PFSK-1 (cell line): ENCODE results near the gene AQP1.

ENCODE experiments used
- FOXP2 ChIP-seq: optimal IDR thresholded peaks from 2 replicates; pipeline ENCODE3; 2011; ENCODE audit warnings: borderline replicate concordance, control low read depth, inconsistent platforms; ENCODE audit not compliant: insufficient read depth; ENCODE audit errors: extremely low read length, extremely low read depth
- POLR2AphosphoS5 ChIP-seq: IDR thresholded peaks from 2 replicates; pipeline ENCODE4 v1.6.1; 2012; ENCODE audit warnings: low read depth, mild to moderate bottlenecking, control low read depth, low read length, moderate library complexity
- SIN3A ChIP-seq: IDR thresholded peaks from 2 replicates; pipeline ENCODE4 v1.6.1; 2012; ENCODE audit warnings: mild to moderate bottlenecking, low read length, moderate library complexity, borderline replicate concordance; ENCODE audit not compliant: insufficient read depth
- TAF1 ChIP-seq: IDR thresholded peaks from 2 replicates; pipeline ENCODE4 v1.6.1; 2012; ENCODE audit warnings: low read length, control low read depth, borderline replicate concordance; ENCODE audit not compliant: insufficient read depth
- TF ChIP-seq, protein P1 (sequence below), 2 experiments: IDR thresholded peaks; 2 replicates each; pipeline versions ENCODE4 v1.6.1 to v1.8.0; 2011 to 2012; ENCODE audit warnings: low read depth in 2 of 2, low read length in 2 of 2, control low read depth in 1 of 2, inconsistent platforms in 1 of 2, mild to moderate bottlenecking in 1 of 2, moderate library complexity in 1 of 2; ENCODE audit not compliant: insufficient read depth in 1 of 2

- no peak for TF ChIP-seq SIN3A
- no peak for TF ChIP-seq POLR2AphosphoS5
- TF ChIP-seq TAF1, result no peak
- no peak for TF ChIP-seq FOXP2
- TF ChIP-seq, protein P1, sequence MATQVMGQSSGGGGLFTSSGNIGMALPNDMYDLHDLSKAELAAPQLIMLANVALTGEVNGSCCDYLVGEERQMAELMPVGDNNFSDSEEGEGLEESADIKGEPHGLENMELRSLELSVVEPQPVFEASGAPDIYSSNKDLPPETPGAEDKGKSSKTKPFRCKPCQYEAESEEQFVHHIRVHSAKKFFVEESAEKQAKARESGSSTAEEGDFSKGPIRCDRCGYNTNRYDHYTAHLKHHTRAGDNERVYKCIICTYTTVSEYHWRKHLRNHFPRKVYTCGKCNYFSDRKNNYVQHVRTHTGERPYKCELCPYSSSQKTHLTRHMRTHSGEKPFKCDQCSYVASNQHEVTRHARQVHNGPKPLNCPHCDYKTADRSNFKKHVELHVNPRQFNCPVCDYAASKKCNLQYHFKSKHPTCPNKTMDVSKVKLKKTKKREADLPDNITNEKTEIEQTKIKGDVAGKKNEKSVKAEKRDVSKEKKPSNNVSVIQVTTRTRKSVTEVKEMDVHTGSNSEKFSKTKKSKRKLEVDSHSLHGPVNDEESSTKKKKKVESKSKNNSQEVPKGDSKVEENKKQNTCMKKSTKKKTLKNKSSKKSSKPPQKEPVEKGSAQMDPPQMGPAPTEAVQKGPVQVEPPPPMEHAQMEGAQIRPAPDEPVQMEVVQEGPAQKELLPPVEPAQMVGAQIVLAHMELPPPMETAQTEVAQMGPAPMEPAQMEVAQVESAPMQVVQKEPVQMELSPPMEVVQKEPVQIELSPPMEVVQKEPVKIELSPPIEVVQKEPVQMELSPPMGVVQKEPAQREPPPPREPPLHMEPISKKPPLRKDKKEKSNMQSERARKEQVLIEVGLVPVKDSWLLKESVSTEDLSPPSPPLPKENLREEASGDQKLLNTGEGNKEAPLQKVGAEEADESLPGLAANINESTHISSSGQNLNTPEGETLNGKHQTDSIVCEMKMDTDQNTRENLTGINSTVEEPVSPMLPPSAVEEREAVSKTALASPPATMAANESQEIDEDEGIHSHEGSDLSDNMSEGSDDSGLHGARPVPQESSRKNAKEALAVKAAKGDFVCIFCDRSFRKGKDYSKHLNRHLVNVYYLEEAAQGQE (IDR thresholded peaks at IDR 0.05; ENCODE audit: insufficient read depth in 1 of 2, low read depth in 2 of 2, low read length in 2 of 2), result no peak
Measured at GRCh38 chr7:30900803-30901362, 10.8 kb upstream of the AQP1 start.
